ENCODE results near the gene MACROD2.

DNA sequence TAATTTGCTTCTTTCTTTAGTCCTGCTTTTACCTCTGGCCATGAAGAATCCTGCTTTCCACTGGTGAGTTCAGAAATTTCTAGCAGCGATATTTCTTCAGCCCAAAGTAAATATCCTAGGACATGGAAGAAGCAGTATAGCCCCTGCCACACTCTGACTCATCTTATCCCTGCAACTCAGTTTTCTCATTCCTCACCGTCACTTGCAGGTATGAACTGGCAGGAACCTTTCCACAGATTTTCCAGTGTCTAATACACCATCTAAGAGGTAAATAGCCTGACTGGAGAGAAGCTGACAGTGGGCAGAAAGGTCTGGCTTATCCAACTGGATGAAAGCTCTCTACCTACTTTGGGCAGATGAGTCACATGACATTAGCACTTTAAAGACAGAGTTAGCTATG is 1158.8 kb downstream of the MACROD2 start:
- no peak for TF ChIP-seq EZH2phosphoT487 (IDR thresholded peaks at IDR 0.05; ENCODE audit: unreplicated experiment)
- no peak for TF ChIP-seq EZH2 (IDR thresholded peaks at IDR 0.05; ENCODE audit: low read depth, unreplicated experiment)
- TF ChIP-seq, protein P1, sequence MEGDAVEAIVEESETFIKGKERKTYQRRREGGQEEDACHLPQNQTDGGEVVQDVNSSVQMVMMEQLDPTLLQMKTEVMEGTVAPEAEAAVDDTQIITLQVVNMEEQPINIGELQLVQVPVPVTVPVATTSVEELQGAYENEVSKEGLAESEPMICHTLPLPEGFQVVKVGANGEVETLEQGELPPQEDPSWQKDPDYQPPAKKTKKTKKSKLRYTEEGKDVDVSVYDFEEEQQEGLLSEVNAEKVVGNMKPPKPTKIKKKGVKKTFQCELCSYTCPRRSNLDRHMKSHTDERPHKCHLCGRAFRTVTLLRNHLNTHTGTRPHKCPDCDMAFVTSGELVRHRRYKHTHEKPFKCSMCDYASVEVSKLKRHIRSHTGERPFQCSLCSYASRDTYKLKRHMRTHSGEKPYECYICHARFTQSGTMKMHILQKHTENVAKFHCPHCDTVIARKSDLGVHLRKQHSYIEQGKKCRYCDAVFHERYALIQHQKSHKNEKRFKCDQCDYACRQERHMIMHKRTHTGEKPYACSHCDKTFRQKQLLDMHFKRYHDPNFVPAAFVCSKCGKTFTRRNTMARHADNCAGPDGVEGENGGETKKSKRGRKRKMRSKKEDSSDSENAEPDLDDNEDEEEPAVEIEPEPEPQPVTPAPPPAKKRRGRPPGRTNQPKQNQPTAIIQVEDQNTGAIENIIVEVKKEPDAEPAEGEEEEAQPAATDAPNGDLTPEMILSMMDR (conservative IDR thresholded peaks at IDR 0.05; ENCODE audit: low read depth in 2 of 2): no peak
- TF ChIP-seq, protein P2, sequence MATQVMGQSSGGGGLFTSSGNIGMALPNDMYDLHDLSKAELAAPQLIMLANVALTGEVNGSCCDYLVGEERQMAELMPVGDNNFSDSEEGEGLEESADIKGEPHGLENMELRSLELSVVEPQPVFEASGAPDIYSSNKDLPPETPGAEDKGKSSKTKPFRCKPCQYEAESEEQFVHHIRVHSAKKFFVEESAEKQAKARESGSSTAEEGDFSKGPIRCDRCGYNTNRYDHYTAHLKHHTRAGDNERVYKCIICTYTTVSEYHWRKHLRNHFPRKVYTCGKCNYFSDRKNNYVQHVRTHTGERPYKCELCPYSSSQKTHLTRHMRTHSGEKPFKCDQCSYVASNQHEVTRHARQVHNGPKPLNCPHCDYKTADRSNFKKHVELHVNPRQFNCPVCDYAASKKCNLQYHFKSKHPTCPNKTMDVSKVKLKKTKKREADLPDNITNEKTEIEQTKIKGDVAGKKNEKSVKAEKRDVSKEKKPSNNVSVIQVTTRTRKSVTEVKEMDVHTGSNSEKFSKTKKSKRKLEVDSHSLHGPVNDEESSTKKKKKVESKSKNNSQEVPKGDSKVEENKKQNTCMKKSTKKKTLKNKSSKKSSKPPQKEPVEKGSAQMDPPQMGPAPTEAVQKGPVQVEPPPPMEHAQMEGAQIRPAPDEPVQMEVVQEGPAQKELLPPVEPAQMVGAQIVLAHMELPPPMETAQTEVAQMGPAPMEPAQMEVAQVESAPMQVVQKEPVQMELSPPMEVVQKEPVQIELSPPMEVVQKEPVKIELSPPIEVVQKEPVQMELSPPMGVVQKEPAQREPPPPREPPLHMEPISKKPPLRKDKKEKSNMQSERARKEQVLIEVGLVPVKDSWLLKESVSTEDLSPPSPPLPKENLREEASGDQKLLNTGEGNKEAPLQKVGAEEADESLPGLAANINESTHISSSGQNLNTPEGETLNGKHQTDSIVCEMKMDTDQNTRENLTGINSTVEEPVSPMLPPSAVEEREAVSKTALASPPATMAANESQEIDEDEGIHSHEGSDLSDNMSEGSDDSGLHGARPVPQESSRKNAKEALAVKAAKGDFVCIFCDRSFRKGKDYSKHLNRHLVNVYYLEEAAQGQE (IDR thresholded peaks at IDR 0.05; ENCODE audit: unreplicated experiment): no peak
- TF ChIP-seq POLR2AphosphoS5 (IDR thresholded peaks at IDR 0.05; ENCODE audit: low read depth): no peak
- no peak for TF ChIP-seq CREB1 (CRISPR knock-in tag; IDR thresholded peaks at IDR 0.05; ENCODE audit: low read depth)
- TF ChIP-seq STAT1 (IDR thresholded peaks at IDR 0.05; ENCODE audit: unreplicated experiment): no peak
- no peak for TF ChIP-seq JUNB (IDR thresholded peaks at IDR 0.05; ENCODE audit: unreplicated experiment)
- TF ChIP-seq, protein P3, sequence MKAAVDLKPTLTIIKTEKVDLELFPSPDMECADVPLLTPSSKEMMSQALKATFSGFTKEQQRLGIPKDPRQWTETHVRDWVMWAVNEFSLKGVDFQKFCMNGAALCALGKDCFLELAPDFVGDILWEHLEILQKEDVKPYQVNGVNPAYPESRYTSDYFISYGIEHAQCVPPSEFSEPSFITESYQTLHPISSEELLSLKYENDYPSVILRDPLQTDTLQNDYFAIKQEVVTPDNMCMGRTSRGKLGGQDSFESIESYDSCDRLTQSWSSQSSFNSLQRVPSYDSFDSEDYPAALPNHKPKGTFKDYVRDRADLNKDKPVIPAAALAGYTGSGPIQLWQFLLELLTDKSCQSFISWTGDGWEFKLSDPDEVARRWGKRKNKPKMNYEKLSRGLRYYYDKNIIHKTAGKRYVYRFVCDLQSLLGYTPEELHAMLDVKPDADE (IDR thresholded peaks at IDR 0.05): no peak
- no peak for TF ChIP-seq ZNF331 (CRISPR knock-in tag; IDR thresholded peaks at IDR 0.05; ENCODE audit: low read depth)
- TF ChIP-seq, protein P4, sequence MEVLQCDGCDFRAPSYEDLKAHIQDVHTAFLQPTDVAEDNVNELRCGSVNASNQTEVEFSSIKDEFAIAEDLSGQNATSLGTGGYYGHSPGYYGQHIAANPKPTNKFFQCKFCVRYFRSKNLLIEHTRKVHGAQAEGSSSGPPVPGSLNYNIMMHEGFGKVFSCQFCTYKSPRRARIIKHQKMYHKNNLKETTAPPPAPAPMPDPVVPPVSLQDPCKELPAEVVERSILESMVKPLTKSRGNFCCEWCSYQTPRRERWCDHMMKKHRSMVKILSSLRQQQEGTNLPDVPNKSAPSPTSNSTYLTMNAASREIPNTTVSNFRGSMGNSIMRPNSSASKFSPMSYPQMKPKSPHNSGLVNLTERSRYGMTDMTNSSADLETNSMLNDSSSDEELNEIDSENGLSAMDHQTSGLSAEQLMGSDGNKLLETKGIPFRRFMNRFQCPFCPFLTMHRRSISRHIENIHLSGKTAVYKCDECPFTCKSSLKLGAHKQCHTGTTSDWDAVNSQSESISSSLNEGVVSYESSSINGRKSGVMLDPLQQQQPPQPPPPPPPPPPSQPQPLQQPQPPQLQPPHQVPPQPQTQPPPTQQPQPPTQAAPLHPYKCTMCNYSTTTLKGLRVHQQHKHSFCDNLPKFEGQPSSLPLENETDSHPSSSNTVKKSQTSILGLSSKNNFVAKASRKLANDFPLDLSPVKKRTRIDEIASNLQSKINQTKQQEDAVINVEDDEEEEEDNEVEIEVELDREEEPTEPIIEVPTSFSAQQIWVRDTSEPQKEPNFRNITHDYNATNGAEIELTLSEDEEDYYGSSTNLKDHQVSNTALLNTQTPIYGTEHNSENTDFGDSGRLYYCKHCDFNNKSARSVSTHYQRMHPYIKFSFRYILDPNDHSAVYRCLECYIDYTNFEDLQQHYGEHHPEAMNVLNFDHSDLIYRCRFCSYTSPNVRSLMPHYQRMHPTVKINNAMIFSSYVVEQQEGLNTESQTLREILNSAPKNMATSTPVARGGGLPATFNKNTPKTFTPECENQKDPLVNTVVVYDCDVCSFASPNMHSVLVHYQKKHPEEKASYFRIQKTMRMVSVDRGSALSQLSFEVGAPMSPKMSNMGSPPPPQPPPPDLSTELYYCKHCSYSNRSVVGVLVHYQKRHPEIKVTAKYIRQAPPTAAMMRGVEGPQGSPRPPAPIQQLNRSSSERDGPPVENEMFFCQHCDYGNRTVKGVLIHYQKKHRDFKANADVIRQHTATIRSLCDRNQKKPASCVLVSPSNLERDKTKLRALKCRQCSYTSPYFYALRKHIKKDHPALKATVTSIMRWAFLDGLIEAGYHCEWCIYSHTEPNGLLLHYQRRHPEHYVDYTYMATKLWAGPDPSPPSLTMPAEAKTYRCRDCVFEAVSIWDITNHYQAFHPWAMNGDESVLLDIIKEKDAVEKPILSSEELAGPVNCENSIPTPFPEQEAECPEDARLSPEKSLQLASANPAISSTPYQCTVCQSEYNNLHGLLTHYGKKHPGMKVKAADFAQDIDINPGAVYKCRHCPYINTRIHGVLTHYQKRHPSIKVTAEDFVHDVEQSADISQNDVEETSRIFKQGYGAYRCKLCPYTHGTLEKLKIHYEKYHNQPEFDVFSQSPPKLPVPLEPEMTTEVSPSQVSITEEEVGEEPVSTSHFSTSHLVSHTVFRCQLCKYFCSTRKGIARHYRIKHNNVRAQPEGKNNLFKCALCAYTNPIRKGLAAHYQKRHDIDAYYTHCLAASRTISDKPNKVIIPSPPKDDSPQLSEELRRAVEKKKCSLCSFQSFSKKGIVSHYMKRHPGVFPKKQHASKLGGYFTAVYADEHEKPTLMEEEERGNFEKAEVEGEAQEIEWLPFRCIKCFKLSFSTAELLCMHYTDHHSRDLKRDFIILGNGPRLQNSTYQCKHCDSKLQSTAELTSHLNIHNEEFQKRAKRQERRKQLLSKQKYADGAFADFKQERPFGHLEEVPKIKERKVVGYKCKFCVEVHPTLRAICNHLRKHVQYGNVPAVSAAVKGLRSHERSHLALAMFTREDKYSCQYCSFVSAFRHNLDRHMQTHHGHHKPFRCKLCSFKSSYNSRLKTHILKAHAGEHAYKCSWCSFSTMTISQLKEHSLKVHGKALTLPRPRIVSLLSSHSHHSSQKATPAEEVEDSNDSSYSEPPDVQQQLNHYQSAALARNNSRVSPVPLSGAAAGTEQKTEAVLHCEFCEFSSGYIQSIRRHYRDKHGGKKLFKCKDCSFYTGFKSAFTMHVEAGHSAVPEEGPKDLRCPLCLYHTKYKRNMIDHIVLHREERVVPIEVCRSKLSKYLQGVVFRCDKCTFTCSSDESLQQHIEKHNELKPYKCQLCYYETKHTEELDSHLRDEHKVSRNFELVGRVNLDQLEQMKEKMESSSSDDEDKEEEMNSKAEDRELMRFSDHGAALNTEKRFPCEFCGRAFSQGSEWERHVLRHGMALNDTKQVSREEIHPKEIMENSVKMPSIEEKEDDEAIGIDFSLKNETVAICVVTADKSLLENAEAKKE (CRISPR knock-in tag; IDR thresholded peaks at IDR 0.05): no peak
- no peak for TF ChIP-seq ZNF114 (CRISPR knock-in tag; IDR thresholded peaks at IDR 0.05)
- no peak for TF ChIP-seq NANOG (IDR thresholded peaks at IDR 0.05; ENCODE audit: borderline replicate concordance)

All from GM23338 (cell line).